GM12892 (cell line): ENCODE data around the gene AHI1.

Experiments used
- POLR2A ChIP-seq: IDR thresholded peaks from 2 replicates; pipeline ENCODE4 v1.6.1; 2011; ENCODE audit warnings: low read depth, low read length, control low read depth
- POLR2AphosphoS5 ChIP-seq: IDR thresholded peaks from 2 replicates; pipeline ENCODE4 v1.6.1; 2011; ENCODE audit warnings: low read depth, low read length, control low read depth

GRCh38 chr6:135458051-135458450 is 39.5 kb downstream of the AHI1 start:
- TF ChIP-seq POLR2A (no peak), POLR2AphosphoS5 (no peak)
